Activated CD4-positive, alpha-beta T cell treated with anti-CD3 and anti-CD28 coated beads, Interleukin-2, Interleukin-6, amounts not matched to agents 100 ng/mL and 50 ng/mL, durations not matched to agents 16 hours and 8 hours (primary cell): Measurements from ENCODE around the gene CX3CL1.

Experiments
- DNase-seq: peaks from one replicate; pipeline ENCODE4 v3.0.0-alpha.2; 2020

CX3CL1 gene

DNA sequence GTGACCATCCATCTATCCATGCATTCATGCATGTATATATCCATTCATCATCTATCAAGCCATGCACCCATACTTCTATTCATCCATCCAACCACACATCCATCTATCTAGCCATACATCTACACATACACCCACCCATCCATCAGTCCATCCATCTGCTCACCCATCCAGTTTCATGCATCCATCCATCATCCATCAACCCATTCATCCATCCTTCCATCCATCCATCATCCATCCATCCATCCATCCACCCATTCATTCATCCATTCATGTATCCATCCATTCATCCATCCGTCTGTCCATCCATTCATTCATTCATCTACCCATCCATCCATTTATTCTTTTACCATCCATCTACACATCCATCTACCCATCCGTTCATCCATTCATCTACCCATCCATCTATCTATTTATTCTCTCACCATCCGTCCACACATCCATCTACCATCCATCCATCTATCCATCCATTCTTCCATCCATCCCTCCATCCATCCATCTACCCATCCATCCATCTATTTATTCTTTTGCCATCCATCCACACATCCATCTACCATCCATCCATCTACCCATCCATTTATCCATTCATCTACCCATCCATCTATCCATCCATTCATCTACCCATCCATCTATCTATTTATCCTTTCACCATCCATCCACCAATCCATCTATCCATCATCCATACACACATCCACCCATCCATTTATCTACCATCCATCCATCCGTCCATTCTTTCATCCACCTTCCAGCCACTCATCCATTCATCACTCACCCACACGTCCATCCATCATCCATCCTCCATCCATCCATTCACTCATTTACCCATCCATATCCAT is 35.4 kb downstream of the CX3CL1 start:
- no peak for DNase-seq

DNA sequence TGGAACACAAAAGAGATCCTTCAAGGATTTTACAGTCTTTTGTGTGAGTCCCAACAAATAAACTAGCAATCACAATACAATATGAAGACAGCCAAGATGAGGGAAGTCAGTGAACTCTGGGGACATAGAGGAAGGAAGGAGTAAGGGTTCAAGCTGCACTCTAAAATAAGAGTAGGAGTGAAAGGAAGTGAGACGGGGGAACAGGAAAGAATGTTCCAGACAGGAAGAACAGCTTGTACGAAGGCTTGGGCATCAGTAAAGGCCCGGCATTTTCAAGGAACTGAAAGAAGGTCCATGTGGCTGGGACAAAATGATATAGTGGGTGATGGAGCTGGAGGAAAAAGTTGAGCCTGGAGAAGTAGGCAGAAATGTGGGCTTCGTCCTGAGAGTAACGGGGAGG is 36.8 kb downstream of the CX3CL1 start:
- no peak for DNase-seq

DNA sequence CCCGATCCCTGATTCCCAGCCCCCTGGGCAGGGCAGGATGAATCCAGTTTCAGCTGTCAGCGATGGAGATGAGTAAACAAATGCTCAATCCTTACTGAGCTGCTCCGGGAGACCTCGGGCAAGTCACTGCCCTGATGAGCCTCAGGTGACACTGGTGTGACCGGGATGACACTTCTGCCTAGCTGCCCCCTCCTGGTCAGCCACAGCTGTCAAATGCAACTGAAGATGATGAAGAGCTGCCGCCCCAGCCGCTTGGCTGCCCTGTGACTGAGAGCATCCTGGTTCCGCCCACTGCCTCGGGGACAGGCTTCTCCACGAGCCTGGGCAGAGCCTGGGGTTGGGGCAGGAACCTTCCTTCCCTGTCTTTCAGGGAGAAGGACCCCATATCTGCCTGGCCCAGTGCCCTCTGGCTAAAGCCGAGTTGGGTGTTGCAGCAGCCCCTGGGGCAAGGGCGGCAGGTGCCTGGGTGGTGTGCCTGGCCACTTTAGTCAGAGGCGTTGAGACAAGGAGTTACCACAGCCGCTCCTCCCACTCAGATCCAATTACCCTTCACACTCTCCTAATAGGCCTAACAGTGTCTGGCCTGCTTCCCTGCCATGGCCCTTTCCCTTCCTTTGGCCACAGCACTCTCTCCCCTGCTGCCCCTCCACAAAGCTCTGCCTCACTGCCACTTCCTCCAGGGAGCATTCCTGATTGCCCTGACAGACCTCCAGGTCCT is 37.7 kb downstream of the CX3CL1 start:
- no peak for DNase-seq

- no peak for DNase-seq
These were observed 39.2 kb downstream of the CX3CL1 start for GRCh38 chr16:57411362-57411976.

DNA sequence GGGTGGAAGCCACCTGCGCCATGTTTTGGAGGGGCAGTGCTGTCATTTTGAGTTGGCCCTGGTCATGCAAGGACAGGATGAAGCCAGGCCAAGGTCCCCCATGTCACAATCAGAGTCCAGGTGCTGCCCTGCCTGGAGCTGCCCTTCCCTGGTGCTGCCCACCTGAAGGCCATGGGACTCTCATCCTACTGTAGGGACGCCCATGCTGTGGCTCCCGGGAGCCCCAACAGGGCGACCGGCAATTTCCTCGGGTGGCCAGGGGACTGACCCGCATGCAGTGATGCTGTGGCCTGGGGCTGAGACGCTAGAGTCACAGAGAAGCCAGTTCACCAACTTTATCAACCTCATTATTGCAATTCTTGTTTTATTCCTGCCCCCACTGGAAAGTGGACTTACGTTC is 40.3 kb downstream of the CX3CL1 start:
- no peak for DNase-seq

DNA sequence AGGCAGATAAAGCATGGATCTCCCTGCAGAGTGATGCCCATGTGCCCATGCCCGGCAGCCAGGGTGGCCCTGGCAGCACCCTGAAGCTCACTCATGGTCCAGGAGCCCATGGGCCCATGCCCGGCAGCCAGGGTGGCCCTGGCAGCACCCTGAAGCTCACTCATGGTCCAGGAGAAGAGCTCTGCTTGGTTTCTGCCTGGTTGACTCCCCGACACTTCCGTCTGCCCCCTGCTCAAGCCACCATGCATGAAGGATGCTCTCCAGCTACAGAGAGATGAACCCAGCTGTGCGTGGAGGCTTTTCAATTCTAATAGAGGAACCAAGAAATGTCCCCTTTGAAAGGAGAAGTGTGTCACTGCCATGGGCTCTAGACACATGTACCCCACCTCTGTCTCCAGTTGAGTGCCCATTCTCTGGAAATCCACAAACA is 41.0 kb downstream of the CX3CL1 start:
- no peak for DNase-seq

DNA sequence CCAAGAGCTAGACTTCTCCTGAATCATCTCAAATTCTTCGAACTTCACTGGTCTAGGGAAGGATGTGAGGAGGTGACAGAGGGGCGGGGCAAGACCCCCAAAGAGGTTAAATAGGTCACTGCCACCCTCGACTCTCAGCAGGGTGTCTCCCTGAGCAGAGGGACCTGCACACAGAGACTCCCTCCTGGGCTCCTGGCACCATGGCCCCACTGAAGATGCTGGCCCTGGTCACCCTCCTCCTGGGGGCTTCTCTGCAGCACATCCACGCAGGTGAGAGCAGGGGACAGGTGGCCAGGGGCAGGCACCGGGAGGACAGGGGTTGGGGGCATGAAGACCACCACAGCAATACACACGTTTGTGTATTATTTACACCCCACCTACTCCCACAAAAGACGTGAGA is 41.4 kb downstream of the CX3CL1 start:
- no peak for DNase-seq

DNA sequence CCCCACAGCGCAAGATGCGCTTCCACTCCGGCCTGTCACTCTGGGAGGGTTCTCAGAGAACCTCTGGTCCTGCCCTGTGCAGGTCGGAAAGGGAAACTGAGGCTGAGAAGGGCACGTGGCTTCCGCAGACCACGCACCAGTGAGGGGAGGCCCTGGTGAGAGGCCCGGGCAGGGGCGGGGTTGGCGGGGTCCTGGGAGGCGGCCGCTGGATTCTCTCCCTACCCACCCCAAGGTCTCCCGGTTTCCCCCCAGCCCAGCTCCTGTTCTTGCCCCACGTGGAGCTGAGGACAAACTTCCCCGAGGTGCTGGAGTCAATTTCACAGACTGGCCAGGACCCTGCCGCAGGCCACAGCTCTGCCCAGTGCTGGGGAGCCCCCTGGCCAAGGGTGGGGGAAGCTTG is 43.8 kb downstream of the CX3CL1 start:
- no peak for DNase-seq

DNA sequence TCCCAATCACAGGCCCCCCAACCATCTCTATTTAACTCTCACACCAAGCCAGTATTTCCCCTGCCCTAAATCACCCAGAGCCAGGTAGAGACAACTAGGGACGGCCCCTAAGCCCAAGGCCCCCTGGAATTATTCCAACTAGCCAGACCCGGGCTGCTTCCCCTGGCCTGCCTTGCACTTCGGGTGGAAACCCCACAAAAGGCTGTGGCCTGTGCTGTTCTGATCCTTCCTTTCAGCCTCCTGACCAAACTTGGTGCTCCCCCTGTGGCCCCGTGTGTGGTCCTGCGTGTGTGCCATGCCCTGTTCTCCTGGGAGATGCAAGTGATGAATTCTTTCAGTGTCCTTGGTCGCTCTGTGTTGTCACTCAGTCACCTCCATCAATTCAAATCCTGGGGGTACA is 47.2 kb downstream of the CX3CL1 start:
- no peak for DNase-seq

DNA sequence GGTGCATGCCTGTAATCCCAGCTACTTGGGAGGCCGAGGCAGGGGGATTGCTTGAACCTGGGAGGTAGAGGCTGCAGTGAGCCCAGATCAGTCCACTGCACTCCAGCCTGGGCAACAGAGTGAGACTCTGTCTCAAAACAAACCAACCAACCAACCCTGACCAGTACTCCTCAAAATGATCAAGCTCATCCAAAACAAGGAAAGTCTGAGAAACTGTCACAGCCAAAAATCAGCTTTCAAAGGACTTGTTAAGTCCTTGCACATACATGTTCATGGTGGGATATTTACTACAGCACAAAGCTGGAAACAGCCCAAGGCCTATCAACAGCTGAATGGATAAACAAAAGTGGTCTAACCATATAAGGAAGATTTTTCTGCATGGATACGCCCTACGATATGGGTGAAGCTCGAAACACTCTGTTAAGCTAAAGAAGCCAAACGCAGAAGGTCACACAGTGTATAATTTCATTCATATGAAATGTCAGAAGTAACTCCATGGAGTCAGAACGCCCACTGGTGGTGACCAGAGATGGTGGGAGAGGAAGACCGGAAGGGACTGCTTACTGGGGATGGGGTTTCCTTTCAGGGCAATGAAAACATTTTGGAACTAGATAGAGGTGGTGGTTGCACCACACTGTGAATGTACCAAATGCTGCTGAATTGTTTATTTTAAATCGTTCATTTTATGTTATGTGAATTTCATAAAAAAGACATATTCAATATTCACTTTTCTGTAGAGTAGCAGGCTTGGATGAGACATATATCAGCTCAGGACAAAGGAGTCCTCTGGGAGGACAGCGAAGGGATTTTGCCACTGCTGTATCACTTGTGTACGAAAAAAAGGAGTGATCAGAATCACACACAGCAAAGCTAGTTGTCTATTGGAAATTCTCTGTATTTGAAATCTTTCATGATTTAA is 50.0 kb downstream of the CX3CL1 start:
- DNase-seq = no peak

DNA sequence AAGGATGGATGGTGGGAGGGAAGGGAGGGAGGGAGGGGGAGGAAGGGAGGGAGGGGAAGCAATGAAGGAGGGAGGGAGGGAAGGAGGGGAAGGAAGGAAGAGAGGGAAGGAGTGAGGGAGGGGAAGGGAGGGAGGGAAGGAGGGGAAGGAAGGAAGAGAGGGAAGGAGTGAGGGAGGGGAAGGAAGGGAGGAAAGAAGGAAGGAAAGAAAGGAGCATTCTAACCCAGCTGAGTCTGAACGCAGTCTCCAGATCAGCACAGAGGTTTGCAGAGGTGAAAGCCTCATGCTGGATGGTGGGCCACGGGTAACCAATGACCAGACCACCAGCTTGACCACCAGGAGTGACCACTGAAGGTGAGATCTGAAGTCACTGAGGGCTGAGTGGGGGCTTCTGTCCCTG is 50.9 kb downstream of the CX3CL1 start:
- DNase-seq = no peak

GRCh38 chr16:57424583-57424982 is 52.3 kb downstream of the CX3CL1 start:
- DNase-seq = no peak

DNA sequence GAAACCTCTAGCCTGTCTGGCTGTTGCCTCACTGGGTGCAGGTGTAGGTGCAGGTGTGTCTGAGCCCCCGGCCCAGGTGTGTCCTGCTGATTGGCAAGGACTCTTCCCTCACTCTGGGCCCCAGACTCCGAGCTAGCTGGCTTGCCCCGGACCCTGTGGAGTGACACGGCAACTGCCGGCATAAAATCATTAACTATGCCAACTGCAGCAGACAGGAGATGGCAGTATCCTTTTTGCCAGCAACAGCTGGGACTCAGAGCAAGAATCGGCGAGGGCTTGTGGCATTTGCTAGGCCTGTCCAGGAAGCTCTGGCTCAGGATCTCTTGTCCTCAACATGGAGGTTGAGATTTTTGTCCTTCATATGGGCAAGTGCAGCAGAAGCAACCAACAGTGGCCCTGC is 54.1 kb downstream of the CX3CL1 start:
- no peak for DNase-seq

GRCh38 chr16:57427307-57427706 is 55.0 kb downstream of the CX3CL1 start:
- DNase-seq = no peak

GRCh38 chr16:57427824-57428223 is 55.5 kb downstream of the CX3CL1 start:
- DNase-seq = no peak

GRCh38 chr16:57430955-57431354 is 58.7 kb downstream of the CX3CL1 start:
- no peak for DNase-seq

- DNase-seq = no peak
These were observed 60.2 kb downstream of the CX3CL1 start for GRCh38 chr16:57432505-57432904.

- no peak for DNase-seq
These were observed 60.7 kb downstream of the CX3CL1 start for GRCh38 chr16:57432989-57433388.

DNA sequence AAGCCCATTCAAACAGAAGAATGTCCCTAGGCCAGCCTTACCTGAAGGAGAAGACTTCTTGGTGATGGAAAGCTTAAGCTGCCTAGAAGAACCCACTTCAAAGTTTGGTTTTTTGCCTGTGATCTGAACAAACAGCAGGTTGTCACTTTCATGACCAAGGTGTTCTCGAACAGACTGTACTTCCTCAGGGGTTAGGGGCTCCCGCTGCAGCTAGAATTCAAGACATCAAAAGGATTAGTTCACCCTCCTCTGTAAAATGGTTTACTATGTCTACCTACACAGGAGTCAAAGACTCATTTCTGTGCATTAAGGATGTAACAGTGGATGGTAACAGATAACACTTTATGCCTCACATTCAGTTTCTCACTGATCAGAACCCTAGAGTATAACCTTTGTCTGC is 61.7 kb downstream of the CX3CL1 start:
- DNase-seq = no peak
